ENCODE results near the gene RPS3A. TPM values are rescaled to one million over a fixed set of nuclear protein-coding genes. Genes with fewer than 3 reads are reported as not detected.

The RPS3A gene
- total and polyA plus RNA-seq, 2 donors (not counting 3 experiments of a cell fraction or from before 2014, with no cell fraction given), result 1,367 to 1,494 TPM

GRCh38 chr4:151129796-151130195 lies 30.4 kb downstream of the RPS3A start:
- Histone ChIP-seq H4K20me1 (replicated peaks; ENCODE audit: control insufficient read depth, extremely low read depth, insufficient read depth, low read length) (no peaks in the 10 kb centered on the region), H3K36me3 (ENCODE audit: control insufficient read depth in 2 of 2, extremely low read depth in 1 of 2, insufficient read depth in 2 of 2, low read length in 2 of 2) (peaks cover 17 to 20% of the 10 kb centered on the region in 2 experiments), H3K9me1 (replicated peaks; ENCODE audit: control insufficient read depth, extremely low read depth, insufficient read depth, low read length) (no peaks in the 10 kb centered on the region), H3K4me3 (replicated peaks in 1 of 3; ENCODE audit: insufficient read depth in 1 of 3, low read depth in 1 of 3, low read length in 3 of 3) (no peak overlapping the region), H3K4me2 (ENCODE audit: insufficient read depth, low read length) (peak overlapping the region; percentile 9), H3K9ac (replicated peaks; ENCODE audit: extremely low read depth, insufficient read depth, low read length) (no peak overlapping the region), H3K4me1 (ENCODE audit: control insufficient read depth, extremely low read depth, insufficient read depth, low read length) (peaks cover 19% of the 10 kb centered on the region), H3K9me3 (replicated peaks; ENCODE audit: control insufficient read depth, insufficient read depth, low read length) (no peaks in the 10 kb centered on the region), H3K27me3 (ENCODE audit: control insufficient read depth in 2 of 2, insufficient read depth in 2 of 2, low read length in 2 of 2) (no peaks in the 10 kb centered on the region), H3K27ac (ENCODE audit: insufficient read depth, low read depth, low read length) (peak overlapping the region; percentile 73), H2AFZ (ENCODE audit: low read depth, low read length) (no peak overlapping the region), H3K79me2 (ENCODE audit: control insufficient read depth, insufficient read depth, low read length) (no peaks in the 10 kb centered on the region)
- TF ChIP-seq POLR2A (IDR thresholded peaks at IDR 0.05; ENCODE audit: low read depth, low read length) (peak; percentile 35), FOS (IDR thresholded peaks at IDR 0.05; ENCODE audit: borderline replicate concordance, insufficient read depth, low read length) (peak; percentile 56), CTCF (IDR thresholded peaks at IDR 0.05; ENCODE audit: extremely low read depth in 1 of 2, insufficient read depth in 1 of 2, low read depth in 1 of 2, low read length in 2 of 2) (no peak), JUN (IDR thresholded peaks at IDR 0.05; ENCODE audit: borderline replicate concordance, insufficient read depth, insufficient read length, low read depth) (peak; percentile 92), EZH2 (IDR thresholded peaks at IDR 0.05; ENCODE audit: borderline replicate concordance, low read depth, low read length, severe bottlenecking) (no peak), GATA2 (IDR thresholded peaks at IDR 0.05; ENCODE audit: insufficient read depth, insufficient read length, low read depth, low read length) (peak; percentile 80), MAX (IDR thresholded peaks at IDR 0.05; ENCODE audit: insufficient read depth, insufficient read length) (no peak), POLR2AphosphoS5 (IDR thresholded peaks at IDR 0.05; ENCODE audit: insufficient read depth, low read depth, low read length) (peak; percentile 49), MYC (IDR thresholded peaks at IDR 0.05; ENCODE audit: low read depth, low read length) (no peak)
- intact Hi-C loops (cut with micrococcal nuclease) (loop anchor here (2.0 kb wide), 1 partner anchor 97 kb away; no protein-coding TSS in a partner anchor), dilution Hi-C loops (cut with MboI; ENCODE audit: extremely low pct_ligation_motif_present, low sequenced_read_pairs) (no loop called here)
- POLR2A ChIA-PET, result no interaction called here
- no TSS peak for BruUV-seq (replicated peaks)
- DNase-seq (ENCODE audit: low read depth, low spot score), result peak; percentile 78
- FAIRE-seq, result peak; percentile 86
- CTCF ChIA-PET, result interaction anchor here (0.9 kb wide), 2 partner anchors 12 to 233 kb away, joined by 3 read pairs; no protein-coding TSS in a partner anchor

All from endothelial cell of umbilical vein (primary cell).